Smooth muscle cell (in vitro differentiated cells): ENCODE measurements around the gene ZNF79. TPM values are rescaled to one million over a fixed set of nuclear protein-coding genes. Genes with fewer than 3 reads are reported as not detected.
"Not testable (repeated sequence)": the region's sequence is repeated elsewhere in the genome, so short reads cannot be mapped to it uniquely, and the experiment has no call there.

Experiments used
- DNase-seq: peaks from one replicate; lab custom pipeline; 2025; ENCODE audit not compliant: unreplicated experiment; lab: John Stamatoyannopoulos, UW
- H2AFZ ChIP-seq: fragments of 200-600 bp; sonication (generic); 2 replicates; pipeline ENCODE4 v1.6.0; 2016; ENCODE audit warnings: antibody characterized with exemption, low read depth, mild to moderate bottlenecking
- H3F3A ChIP-seq: fragments of 200-600 bp; sonication (generic); 2 replicates; pipeline ENCODE4 v1.6.0; 2017; ENCODE audit warnings: antibody characterized with exemption, low read depth
- H3K27ac ChIP-seq: fragments of 200-600 bp; sonication (generic); 2 replicates; pipeline ENCODE4 v1.5.1; 2016; ENCODE audit warnings: low read depth, mild to moderate bottlenecking
- H3K27me3 ChIP-seq: fragments of 200-600 bp; sonication (generic); 2 replicates; pipeline ENCODE4 v1.6.1; 2016; ENCODE audit warnings: low read depth, mild to moderate bottlenecking
- H3K36me3 ChIP-seq: fragments of 200-600 bp; sonication (generic); 2 replicates; pipeline ENCODE4 v1.5.1; 2016; ENCODE audit warnings: low read depth
- H3K4me1 ChIP-seq: fragments of 200-600 bp; sonication (generic); 2 replicates; pipeline ENCODE4 v1.5.1; 2016; ENCODE audit warnings: low read depth
- H3K4me2 ChIP-seq: fragments of 200-600 bp; sonication (generic); 2 replicates; pipeline ENCODE4 v1.6.0; 2016; ENCODE audit warnings: mild to moderate bottlenecking
- H3K4me3 ChIP-seq: fragments of 200-600 bp; sonication (generic); 2 replicates; pipeline ENCODE4 v1.5.1; 2016; ENCODE audit warnings: mild to moderate bottlenecking
- H3K79me2 ChIP-seq: fragments of 200-600 bp; sonication (generic); 2 replicates; pipeline ENCODE4 v1.6.0; 2016; ENCODE audit warnings: low read depth, mild to moderate bottlenecking
- H3K9ac ChIP-seq: fragments of 200-600 bp; sonication (generic); 2 replicates; pipeline ENCODE4 v1.6.0; 2016; ENCODE audit warnings: low read depth
- H3K9me3 ChIP-seq: fragments of 200-600 bp; sonication (generic); replicated peaks from 2 replicates; pipeline ENCODE4 v1.5.1; 2016; ENCODE audit warnings: low read depth
- H4K20me1 ChIP-seq: fragments of 200-600 bp; sonication (generic); 2 replicates; pipeline ENCODE4 v1.6.0; 2016; ENCODE audit warnings: low read depth
- WGBS: methylation state at CpG from one replicate; pipeline ENCODE4 v1.1.7; 2016; ENCODE audit warnings: low lambda C conversion rate; 5-methylcytosine and 5-hydroxymethylcytosine counted together
- polyA plus RNA-seq: library from polyadenylated mRNA; unstranded; fragments of >200 nt; fragmentation: Nextera tagmentation; extraction: Ambion mirVana; gene quantifications from 2 replicates; pipeline ENCODE4 v1.2.1, GENCODE V29; 2016
- total RNA-seq: library from RNA; depleted of rRNA; stranded (reverse); fragments of >200 nt; gene quantifications from 2 replicates; pipeline ENCODE4 v1.2.3, GENCODE V29; 2014
- TF ChIP-seq, protein P1 (sequence below): fragments of 200-600 bp; sonication (generic); IDR thresholded peaks from 2 replicates; pipeline ENCODE4 v1.5.1; 2017; ENCODE audit warnings: borderline replicate concordance, mild to moderate bottlenecking, antibody characterized with exemption; ENCODE audit not compliant: insufficient read depth, poor library complexity, severe bottlenecking

Gene ZNF79
- total and polyA plus RNA-seq, 2 experiments from 2014 or later = 4.3 to 6.6 TPM

DNA sequence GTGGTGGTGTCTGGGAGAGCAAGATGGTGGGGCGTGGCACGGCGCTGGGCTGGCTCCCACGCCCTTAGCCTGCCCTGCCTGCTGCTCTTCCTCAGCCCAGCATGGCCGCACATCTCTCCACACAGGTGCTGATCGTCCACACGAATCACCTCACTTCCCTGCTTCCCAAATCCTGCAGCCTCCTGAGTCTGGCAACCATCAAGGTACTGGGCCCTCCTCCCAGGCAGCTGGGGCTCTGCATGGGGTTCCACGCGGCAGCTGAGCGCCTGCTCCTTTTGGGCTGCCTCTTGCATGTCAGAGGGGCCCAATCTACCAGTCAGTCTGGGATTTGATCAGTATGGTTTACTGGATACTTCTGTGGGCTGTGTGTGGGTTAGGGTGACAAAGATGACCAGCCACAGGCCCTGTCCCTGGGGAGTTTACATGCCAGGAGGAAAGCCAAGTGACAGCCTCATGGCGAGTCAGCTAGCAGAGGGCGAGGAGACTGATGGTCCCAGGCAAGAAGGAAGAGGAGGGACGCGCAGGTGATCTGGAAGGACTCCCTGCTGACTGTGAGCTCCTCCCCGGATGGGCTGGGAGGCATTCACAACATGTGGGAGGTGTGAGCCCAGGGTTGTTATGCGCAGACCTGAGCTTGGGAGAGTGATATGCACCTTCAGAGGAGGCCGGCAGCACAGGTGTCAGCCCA is 33.2 kb downstream of the ZNF79 start:
- Histone ChIP-seq H2AFZ (no peak overlapping the region), H3K9me3 (no peaks in the 10 kb centered on the region), H3K27me3 (no peaks in the 10 kb centered on the region), H3K79me2 (no peaks in the 10 kb centered on the region), H3K4me1 (no peaks in the 10 kb centered on the region), H3K4me3 (no peak overlapping the region), H3K4me2 (no peak overlapping the region), H4K20me1 (peaks cover 2% of the 10 kb centered on the region), H3K9ac (no peak overlapping the region), H3F3A (no peaks in the 10 kb centered on the region), H3K36me3 (peaks cover 3% of the 10 kb centered on the region), H3K27ac (no peak overlapping the region)
- no peak for DNase-seq
- TF ChIP-seq, protein P1, sequence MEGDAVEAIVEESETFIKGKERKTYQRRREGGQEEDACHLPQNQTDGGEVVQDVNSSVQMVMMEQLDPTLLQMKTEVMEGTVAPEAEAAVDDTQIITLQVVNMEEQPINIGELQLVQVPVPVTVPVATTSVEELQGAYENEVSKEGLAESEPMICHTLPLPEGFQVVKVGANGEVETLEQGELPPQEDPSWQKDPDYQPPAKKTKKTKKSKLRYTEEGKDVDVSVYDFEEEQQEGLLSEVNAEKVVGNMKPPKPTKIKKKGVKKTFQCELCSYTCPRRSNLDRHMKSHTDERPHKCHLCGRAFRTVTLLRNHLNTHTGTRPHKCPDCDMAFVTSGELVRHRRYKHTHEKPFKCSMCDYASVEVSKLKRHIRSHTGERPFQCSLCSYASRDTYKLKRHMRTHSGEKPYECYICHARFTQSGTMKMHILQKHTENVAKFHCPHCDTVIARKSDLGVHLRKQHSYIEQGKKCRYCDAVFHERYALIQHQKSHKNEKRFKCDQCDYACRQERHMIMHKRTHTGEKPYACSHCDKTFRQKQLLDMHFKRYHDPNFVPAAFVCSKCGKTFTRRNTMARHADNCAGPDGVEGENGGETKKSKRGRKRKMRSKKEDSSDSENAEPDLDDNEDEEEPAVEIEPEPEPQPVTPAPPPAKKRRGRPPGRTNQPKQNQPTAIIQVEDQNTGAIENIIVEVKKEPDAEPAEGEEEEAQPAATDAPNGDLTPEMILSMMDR = no peak
- WGBS = 90% methylated on average over 17 of the region's 17 CpGs

- H3K36me3 ChIP-seq = peaks cover 3% of the 10 kb centered on the region
- H3K27ac ChIP-seq = no peak overlapping the region
- no peaks in the 10 kb centered on the region for H3K79me2 ChIP-seq
- H3K9ac ChIP-seq = no peak overlapping the region
- no peak overlapping the region for H2AFZ ChIP-seq
- no peak overlapping the region for H3K4me3 ChIP-seq
- TF ChIP-seq, protein P1 = no peak
- peaks cover 4% of the 10 kb centered on the region for H4K20me1 ChIP-seq
- no peaks in the 10 kb centered on the region for H3K9me3 ChIP-seq
- no peaks in the 10 kb centered on the region for H3K27me3 ChIP-seq
- no peaks in the 10 kb centered on the region for H3F3A ChIP-seq
- 98% methylated on average over 9 of the region's 9 CpGs for WGBS
- no peak for DNase-seq
- H3K4me2 ChIP-seq = no peak overlapping the region
- peaks cover 6% of the 10 kb centered on the region for H3K4me1 ChIP-seq
Measured at GRCh38 chr9:127458921-127459320, 34.7 kb downstream of the ZNF79 start.

DNA sequence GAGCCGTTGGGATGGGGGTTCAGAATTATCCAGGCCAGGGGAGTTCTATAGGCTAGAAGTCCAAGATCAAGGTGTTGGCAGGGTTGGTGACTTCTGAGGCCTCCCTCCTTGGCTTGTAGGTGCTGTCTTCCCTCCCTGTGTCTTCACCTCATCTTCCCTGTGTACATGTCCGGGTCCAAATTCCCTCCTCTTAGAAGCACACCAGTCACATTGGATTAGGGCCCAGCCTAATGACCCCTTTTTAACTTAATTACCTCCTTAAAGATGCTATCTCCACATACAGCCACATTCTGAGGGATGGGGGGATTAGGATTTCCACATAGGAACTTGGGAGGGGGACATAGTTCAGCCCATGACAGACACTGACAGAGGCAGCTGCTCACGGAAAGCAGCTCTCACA is 39.2 kb downstream of the ZNF79 start:
- Histone ChIP-seq H3F3A (no peaks in the 10 kb centered on the region), H3K4me1 (peaks cover 6% of the 10 kb centered on the region), H3K9ac (peak overlapping the region; percentile 54), H4K20me1 (peaks cover 4% of the 10 kb centered on the region), H3K36me3 (peaks cover 3% of the 10 kb centered on the region), H2AFZ (no peak overlapping the region), H3K9me3 (no peaks in the 10 kb centered on the region), H3K4me2 (peak overlapping the region; percentile 61), H3K79me2 (no peaks in the 10 kb centered on the region), H3K4me3 (no peak overlapping the region), H3K27me3 (no peaks in the 10 kb centered on the region), H3K27ac (peak overlapping the region; percentile 83)
- WGBS = 62% methylated on average over 3 of the region's 3 CpGs
- no peak for DNase-seq
- TF ChIP-seq, protein P1 = no peak

- H3K79me2 ChIP-seq = no peaks in the 10 kb centered on the region
- no peak overlapping the region for H2AFZ ChIP-seq
- H3K4me1 ChIP-seq = peaks cover 6% of the 10 kb centered on the region
- H3K9me3 ChIP-seq = no peaks in the 10 kb centered on the region
- peaks cover 4% of the 10 kb centered on the region for H4K20me1 ChIP-seq
- no peaks in the 10 kb centered on the region for H3F3A ChIP-seq
- no peak for DNase-seq
- peak overlapping the region; percentile 54 for H3K9ac ChIP-seq
- TF ChIP-seq, protein P1 = no peak
- no peaks in the 10 kb centered on the region for H3K27me3 ChIP-seq
- H3K27ac ChIP-seq = peak overlapping the region; percentile 83
- H3K4me3 ChIP-seq = no peak overlapping the region
- WGBS = 18% methylated on average over 7 of the region's 7 CpGs
- peak overlapping the region; percentile 61 for H3K4me2 ChIP-seq
- peaks cover 3% of the 10 kb centered on the region for H3K36me3 ChIP-seq
Measured at GRCh38 chr9:127463911-127464310, 39.7 kb downstream of the ZNF79 start.

DNA sequence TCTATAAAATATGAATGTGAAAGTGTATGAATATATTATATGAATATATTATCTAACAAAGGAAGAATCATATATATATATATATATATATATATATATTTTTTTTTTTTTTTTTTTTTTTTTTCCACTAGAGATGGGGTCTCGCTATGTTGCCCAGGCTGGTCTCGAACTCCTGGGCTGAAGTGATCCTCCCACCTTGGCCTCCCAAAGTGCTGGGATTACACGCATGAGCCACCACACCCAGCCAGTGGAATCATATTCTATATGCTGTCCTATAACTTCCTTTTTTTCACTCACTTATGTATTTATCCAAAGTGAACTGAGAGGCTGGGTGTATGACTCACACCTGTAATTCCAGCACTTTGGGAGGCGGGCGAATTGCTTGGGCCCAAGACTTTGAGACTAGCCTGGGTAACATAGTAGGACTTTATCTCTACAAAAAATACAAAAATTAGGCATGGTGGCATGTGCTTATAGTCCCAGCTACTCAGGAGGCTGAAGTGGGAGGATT is 42.3 kb downstream of the ZNF79 start:
- not testable (repeated sequence) for H3K9me3 ChIP-seq, H3K4me1 ChIP-seq, H3K79me2 ChIP-seq, H2AFZ ChIP-seq, H4K20me1 ChIP-seq, H3F3A ChIP-seq, H3K4me2 ChIP-seq, H3K9ac ChIP-seq, H3K27me3 ChIP-seq, H3K27ac ChIP-seq, H3K4me3 ChIP-seq, H3K36me3 ChIP-seq, DNase-seq
- 92% methylated on average over 5 of the region's 5 CpGs for WGBS
